GM13976 (cell line): ENCODE data around the gene RPL31.

ENCODE experiments used
- DNase-seq: peaks from one replicate; pipeline ENCODE4 v3.0.0; 2012; ENCODE audit warnings: low spot score
- CTCF ChIP-seq: IDR thresholded peaks from 2 replicates; pipeline ENCODE4 v1.5.1; 2012; ENCODE audit warnings: borderline replicate concordance, mild to moderate bottlenecking; ENCODE audit not compliant: insufficient read depth; ENCODE audit errors: extremely low read depth, missing control alignments, control extremely low read depth
- in situ Hi-C: fragments of 300-500 bp; cut with MboI; formaldehyde crosslinking; loops from one replicate; pipeline ENCODE4 v1.12.0; 2022; ENCODE audit warnings: low sequenced_read_pairs, mixed read lengths, inconsistent platforms; ENCODE audit not compliant: unreplicated experiment

Gene RPL31

GRCh38 chr2:100957996-100958653, 44.0 kb upstream of the RPL31 start:
- no peak for DNase-seq
- in situ Hi-C loops = no loop called here
- no peak for TF ChIP-seq CTCF

GRCh38 chr2:100959225-100959880, 42.7 kb upstream of the RPL31 start:
- no peak for DNase-seq
- in situ Hi-C loops = no loop called here
- TF ChIP-seq CTCF = no peak

- no peak for TF ChIP-seq CTCF
Observed at GRCh38 chr2:100960688-100961087, 41.4 kb upstream of the RPL31 start.

GRCh38 chr2:100962366-100963025, 39.6 kb upstream of the RPL31 start:
- in situ Hi-C loops = no loop called here
- TF ChIP-seq CTCF = no peak
- no peak for DNase-seq

More at GRCh38 chr2:100960688-100961087, 41.4 kb upstream of the RPL31 start:
- in situ Hi-C loops = no loop called here
- DNase-seq = no peak

GRCh38 chr2:100963026-100963375, 39.1 kb upstream of the RPL31 start:
- in situ Hi-C loops = no loop called here
- no peak for TF ChIP-seq CTCF
- no peak for DNase-seq

- DNase-seq = no peak
- in situ Hi-C loops = no loop called here
Observed at GRCh38 chr2:100964222-100964621, 37.9 kb upstream of the RPL31 start.

More at GRCh38 chr2:100964222-100964621, 37.9 kb upstream of the RPL31 start:
- no peak for TF ChIP-seq CTCF
